Progenitor cell of endocrine pancreas (in vitro differentiated cells): ENCODE measurements around the gene ZNF783. TPM values are rescaled to one million over a fixed set of nuclear protein-coding genes. Genes with fewer than 3 reads are reported as not detected.

Source experiments
- DNase-seq: peaks from one replicate; pipeline ENCODE4 v3.0.0; 2021; ENCODE audit warnings: low spot score; ENCODE audit not compliant: unreplicated experiment
- H3K27ac Mint-ChIP-seq: 2 replicates; pipeline ENCODE4 v1.8.0; 2021; ENCODE audit warnings: mild to moderate bottlenecking, moderate library complexity, mixed read lengths
- H3K27me3 Mint-ChIP-seq: 2 replicates; pipeline ENCODE4 v1.8.0; 2021; ENCODE audit warnings: mixed read lengths
- H3K36me3 Mint-ChIP-seq: 2 replicates; pipeline ENCODE4 v1.8.0; 2022; ENCODE audit warnings: mixed read lengths; ENCODE audit not compliant: insufficient read depth
- H3K4me1 Mint-ChIP-seq: 2 replicates; pipeline ENCODE4 v1.8.0; 2021; ENCODE audit warnings: low read depth, mixed read lengths
- H3K4me3 Mint-ChIP-seq: 2 replicates; pipeline ENCODE4 v1.8.0; 2021; ENCODE audit warnings: low read depth, mild to moderate bottlenecking, moderate library complexity, mixed read lengths
- H3K9me3 Mint-ChIP-seq: 2 replicates; pipeline ENCODE4 v1.8.0; 2021; ENCODE audit warnings: low read depth, mixed read lengths
- long read RNA-seq: library from polyadenylated mRNA; unstranded; transcript quantifications from one replicate; pipeline ENCODE4 v2.0.0, GENCODE V29; 2020
- total RNA-seq: library from RNA; stranded (reverse); gene quantifications from 2 replicates; pipeline ENCODE4 v1.2.1, GENCODE V29; 2021
- TF ChIP-seq, protein P1 (sequence below): fragments of 200-600 bp; sonication (generic); IDR thresholded peaks from one replicate; pipeline ENCODE4 v1.5.0; 2021; ENCODE audit warnings: antibody characterized with exemption, mild to moderate bottlenecking; ENCODE audit not compliant: unreplicated experiment

ZNF783 gene
- 17.5 and 18.5 TPM in 2 replicates for total RNA-seq
- long read RNA-seq, partial matches to known transcripts = 0 of 11 reads
- long read RNA-seq, other reads (novel, unspliced or antisense) = 11 of 11 reads

- Mint-ChIP-seq H3K4me1 (no peaks in the 10 kb centered on the region), H3K4me3 (peak within 1 kb of the TSS; percentile 75), H3K27me3 (no peaks in the 10 kb centered on the region), H3K36me3 (peaks cover 6% of the 10 kb centered on the region), H3K27ac (peak within 1 kb of the TSS; percentile 84), H3K9me3 (no peaks in the 10 kb centered on the region)
- TF ChIP-seq, protein P1, sequence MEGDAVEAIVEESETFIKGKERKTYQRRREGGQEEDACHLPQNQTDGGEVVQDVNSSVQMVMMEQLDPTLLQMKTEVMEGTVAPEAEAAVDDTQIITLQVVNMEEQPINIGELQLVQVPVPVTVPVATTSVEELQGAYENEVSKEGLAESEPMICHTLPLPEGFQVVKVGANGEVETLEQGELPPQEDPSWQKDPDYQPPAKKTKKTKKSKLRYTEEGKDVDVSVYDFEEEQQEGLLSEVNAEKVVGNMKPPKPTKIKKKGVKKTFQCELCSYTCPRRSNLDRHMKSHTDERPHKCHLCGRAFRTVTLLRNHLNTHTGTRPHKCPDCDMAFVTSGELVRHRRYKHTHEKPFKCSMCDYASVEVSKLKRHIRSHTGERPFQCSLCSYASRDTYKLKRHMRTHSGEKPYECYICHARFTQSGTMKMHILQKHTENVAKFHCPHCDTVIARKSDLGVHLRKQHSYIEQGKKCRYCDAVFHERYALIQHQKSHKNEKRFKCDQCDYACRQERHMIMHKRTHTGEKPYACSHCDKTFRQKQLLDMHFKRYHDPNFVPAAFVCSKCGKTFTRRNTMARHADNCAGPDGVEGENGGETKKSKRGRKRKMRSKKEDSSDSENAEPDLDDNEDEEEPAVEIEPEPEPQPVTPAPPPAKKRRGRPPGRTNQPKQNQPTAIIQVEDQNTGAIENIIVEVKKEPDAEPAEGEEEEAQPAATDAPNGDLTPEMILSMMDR = peak; percentile 96
- DNase-seq = peak; percentile 67
These were observed at the start of gene ZNF783 for GRCh38 chr7:149261829-149262617. Gene ZNF783, plus strand, starts transcription at chr7:149262196. Its CDS starts 138 bp downstream, at chr7:149262334.

DNA sequence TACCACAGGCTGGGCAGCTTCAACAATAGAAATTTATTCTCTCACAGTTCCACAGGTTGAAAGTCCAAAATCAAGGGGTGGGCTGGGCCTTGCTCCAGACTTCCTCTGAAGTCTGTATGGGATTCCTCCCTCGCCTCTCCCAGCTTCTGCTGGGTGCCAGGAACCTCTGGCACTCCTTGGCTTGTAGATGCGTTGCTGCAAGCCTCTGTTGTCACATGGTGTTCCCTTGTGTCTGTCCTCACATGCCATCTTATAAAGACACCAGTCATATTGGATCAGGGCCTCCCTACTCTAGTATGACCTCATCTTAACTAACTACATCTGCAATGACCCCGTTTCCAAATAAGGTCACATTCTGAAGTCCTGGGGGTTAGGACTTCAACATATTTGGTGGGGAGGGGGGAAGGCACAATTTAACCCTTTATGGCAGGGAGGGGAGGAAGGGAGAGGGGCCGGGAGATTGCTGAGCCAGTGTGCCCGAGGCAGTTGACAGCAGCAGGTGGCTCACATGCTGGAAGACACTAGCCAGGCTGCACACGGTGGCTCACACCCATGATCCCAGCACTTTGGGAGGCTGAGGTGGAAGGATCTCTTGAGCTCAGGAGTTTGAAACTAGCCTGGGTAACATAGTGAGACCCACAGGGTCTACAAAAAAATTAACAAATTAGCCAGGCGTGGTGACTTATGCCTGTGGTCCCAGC, 47.8 kb upstream of the ZNF783 start:
- Mint-ChIP-seq H3K36me3 (peaks cover 40% of the 10 kb centered on the region), H3K9me3 (no peaks in the 10 kb centered on the region), H3K4me3 (no peak overlapping the region), H3K27me3 (no peaks in the 10 kb centered on the region), H3K4me1 (peaks cover 3% of the 10 kb centered on the region), H3K27ac (peak overlapping the region; percentile 12)
- no peak for DNase-seq
- TF ChIP-seq, protein P1 = no peak

- Mint-ChIP-seq H3K4me1 (no peaks in the 10 kb centered on the region), H3K36me3 (peaks cover 38% of the 10 kb centered on the region), H3K9me3 (no peaks in the 10 kb centered on the region), H3K27ac (no peak overlapping the region), H3K4me3 (no peak overlapping the region), H3K27me3 (no peaks in the 10 kb centered on the region)
- TF ChIP-seq, protein P1 = no peak
- DNase-seq = no peak
These were observed 45.6 kb upstream of the ZNF783 start for GRCh38 chr7:149216402-149216801.

DNA sequence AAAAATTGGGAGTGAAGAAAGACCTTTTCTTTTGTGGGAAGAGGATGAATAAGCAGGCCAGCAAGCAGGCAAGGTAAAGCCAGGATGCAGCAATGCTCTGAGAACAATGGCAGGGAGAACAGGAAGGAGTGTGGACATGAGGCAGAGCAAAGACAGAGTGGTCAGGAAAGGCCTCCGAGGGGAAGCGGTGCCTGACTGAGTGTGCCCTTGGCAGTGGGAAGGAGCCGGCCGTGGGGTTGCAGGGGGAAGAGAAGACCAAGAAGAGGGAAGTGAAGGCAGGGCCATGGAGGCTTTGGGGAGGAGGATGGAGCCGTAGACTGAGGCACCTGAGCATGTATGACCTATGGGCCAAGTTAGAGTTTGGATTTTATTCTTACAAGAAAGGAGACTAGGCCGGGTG, 44.4 kb upstream of the ZNF783 start:
- DNase-seq = no peak
- Mint-ChIP-seq H3K4me3 (no peak overlapping the region), H3K27ac (no peak overlapping the region), H3K4me1 (no peaks in the 10 kb centered on the region), H3K9me3 (no peaks in the 10 kb centered on the region), H3K27me3 (no peaks in the 10 kb centered on the region), H3K36me3 (peaks cover 37% of the 10 kb centered on the region)
- TF ChIP-seq, protein P1 = no peak
